GM19043 (cell line): ENCODE results near the gene LCE3C.
"Not testable (repeated sequence)": the region's sequence is repeated elsewhere in the genome, so short reads cannot be mapped to it uniquely, and the experiment has no call there.

Source experiments
- ATAC-seq: cut with Tn5 transposase; IDR thresholded peaks from one replicate; pipeline ENCODE4 v1.9.1; 2021; ENCODE audit warnings: low read depth; ENCODE audit not compliant: unreplicated experiment

The LCE3C gene, protein sequence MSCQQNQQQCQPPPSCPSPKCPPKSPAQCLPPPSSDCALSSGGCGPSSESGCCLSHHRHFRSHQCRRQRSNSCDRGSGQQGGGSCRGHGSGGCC

DNA sequence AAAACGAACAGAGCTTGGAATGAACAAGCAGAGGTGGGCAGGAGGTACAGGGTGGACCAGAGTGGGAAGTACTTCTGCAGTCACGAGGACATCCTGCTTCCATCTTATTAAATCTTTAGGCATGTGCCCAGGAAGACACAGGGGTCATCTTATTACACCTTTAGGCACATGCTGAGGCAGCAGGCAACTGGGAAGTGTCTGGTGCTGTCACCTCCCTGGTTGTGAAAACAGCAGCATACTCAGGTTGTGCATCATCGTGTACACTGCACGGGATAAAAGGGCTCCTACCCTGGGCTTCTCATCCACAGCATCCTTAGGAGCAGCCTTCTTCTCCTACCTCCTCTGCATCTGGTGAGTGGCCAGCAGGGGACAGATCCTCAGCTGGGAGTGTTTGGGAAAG lies at the start of gene LCE3C:
Gene LCE3C (plus strand): TSS at position 301 of the 400 bp plus-strand sequence. CDS start 498 bp downstream, outside the sequence.
- no peak for ATAC-seq

DNA sequence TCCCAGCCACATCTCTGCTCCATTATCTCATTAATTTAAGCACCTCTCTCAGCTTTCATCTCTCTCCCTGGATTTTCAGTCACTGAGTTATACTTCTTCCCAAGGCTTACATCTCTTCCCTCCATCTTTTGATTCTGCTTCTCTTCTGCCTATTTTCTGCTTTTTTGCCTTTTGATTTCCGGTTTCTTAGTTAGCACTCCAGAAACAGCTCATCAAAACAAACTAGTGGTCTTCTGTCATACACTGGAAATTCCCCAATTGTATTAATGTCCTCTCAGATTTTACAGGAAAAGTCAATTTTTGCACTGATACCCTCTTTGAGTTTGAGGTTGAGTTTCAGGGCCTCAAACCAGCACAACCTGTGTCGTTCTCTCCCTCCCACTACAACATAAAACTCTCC lies 34.9 kb upstream of the LCE3C start:
- no peak for ATAC-seq

DNA sequence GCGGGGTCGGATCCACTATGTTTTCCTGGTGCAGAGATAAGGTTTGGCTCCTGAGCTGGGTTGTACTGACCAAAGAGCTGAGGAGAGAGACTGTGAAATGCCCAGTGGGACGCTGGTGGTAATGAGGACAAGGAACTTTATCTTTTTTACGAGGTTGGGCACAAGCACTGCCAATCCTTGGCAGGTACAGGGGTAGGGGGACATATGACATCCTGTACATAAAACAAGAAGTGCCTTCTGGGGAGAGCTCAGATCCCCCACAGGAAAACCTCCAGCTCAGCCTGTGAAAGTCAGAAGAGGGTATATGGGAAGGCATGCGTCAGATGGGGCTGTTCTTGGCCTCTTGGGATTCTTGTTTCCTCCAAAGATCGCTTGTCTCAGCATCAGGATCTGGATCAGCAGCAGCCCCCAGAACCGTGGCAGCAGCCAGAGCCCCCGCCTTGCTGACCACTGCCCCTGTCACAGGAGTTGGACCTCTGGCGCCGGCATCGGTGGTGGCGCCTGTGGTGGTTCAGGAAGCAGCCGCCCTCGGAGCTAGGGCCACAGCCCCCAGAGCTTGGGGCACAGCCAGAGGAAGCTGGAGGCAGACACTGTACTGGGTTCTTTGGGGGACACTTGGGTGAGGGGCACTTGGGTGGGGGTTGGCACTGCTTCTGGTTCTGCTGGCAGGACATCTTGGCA lies 34.4 kb upstream of the LCE3C start:
- no peak for ATAC-seq

DNA sequence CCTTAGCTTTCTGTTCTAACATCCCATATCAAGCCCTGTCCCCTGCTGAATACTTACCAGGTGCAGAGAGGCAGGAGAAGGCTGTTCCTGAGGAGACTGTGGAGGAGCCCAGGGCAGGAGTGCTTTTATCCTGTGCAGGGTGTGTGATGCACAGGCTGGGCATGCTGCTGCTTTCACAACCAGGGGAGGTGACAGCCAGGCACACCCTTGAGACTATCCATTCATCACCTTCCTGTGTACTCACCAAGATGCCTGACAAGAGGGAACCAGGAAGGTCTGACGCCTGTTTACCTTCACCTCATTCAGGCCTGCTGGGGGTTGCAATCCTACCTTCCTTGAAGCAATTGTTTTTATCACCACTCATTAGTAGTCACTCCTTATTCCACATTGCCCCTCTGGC lies 33.4 kb upstream of the LCE3C start, which contains the start of gene LCE3E:
Gene LCE3E (minus strand): TSS at position 100 of the 400 bp plus-strand sequence. CDS start 572 bp downstream, outside the sequence.
- ATAC-seq, result no peak

DNA sequence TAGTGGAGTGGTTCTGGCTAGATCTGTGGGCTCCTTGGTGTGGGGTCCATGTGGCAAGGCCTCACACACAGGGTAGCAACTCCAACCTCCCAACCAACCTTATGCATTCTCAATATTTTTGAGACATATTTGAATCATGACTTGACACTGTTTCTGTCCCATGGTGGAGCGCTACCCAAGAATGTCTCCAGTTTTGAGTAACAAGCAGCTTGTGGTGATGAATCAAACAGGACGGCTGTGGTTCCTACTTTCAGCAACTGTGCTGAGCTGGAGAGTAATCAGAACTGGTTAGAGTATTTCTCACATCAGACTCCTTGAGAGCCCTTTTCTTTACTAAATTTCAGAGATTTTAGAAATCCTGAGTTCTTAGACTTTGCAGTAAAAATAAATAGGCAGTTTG lies 22.9 kb upstream of the LCE3C start:
- no peak for ATAC-seq

DNA sequence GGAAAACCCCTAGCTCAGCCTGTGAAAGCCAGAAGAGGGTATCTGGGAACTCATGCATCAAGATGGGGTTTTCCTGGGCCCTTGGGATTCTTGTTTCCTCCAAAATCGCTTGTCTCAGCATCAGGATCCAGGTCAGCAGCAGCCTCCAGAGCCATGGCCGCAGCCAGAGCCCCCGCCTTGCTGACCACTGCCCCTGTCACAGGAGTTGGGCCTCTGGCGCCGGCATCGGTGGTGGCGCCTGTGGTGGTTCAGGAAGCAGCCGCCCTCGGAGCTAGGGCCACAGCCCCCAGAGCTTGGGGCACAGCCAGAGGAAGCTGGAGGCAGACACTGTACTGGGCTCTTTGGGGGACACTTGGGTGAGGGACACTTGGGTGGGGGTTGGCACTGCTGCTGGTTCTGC lies 20.5 kb upstream of the LCE3C start:
- not testable (repeated sequence) for ATAC-seq

DNA sequence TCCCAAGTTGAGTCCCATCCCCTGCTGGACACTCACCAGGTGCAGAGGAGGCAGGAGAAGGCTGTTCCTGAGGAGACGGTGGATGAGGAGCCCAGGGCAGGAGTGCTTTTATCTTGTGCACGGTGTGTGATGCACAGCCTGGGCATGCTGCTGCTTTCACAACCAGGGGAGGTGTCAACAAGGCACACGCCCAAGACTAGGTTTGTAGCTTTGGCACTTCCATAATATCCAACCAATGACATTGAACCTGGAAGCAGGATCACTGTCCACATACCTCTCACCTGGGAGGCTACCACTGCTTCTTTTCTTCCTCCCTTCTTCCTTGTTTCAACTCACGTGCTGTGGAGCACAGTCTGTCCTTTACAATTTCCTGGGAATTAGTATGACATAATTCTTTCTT lies 19.6 kb upstream of the LCE3C start, which contains the start of gene LCE3D:
Gene LCE3D (minus strand): TSS at position 84 of the 400 bp plus-strand sequence. CDS start 580 bp downstream, outside the sequence.
- ATAC-seq, result no peak

DNA sequence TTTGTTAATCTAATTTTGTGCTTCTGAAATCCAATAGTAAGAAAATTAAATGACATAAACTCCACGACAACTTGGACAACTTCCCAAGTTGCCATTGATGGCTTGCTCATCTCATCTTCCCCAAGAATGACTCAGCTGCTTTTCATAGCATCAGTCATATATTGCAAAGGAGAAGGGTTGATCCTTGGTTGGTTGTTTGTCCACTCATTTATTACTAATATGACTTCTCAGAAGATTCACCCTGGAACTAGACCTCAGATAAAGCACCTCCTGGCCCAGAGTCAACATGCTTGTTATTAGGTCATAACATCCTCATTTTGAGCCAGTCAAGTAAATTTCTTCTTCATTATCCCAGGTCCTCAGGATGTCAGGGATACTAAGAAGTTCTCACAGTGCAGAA lies 17.4 kb upstream of the LCE3C start:
- ATAC-seq, result no peak

DNA sequence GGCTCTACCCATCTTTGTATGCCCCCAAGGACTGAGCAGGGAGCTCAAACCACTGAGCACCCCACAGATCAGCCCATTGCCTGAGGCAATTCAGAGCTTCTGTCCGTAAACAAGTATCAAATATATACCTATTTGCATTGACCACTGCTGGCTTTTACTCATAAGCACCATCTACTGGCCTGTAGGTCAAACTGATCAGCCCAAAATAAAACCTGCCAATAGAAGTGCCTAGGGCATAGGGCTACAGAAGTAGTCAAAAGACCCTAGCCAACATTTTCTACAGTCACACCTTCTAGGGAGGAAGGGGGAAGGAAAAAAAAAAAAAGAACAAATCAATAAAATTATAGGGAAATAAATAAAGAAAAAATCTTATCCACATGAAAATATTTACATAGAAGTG lies 14.4 kb upstream of the LCE3C start:
- ATAC-seq, result no peak

DNA sequence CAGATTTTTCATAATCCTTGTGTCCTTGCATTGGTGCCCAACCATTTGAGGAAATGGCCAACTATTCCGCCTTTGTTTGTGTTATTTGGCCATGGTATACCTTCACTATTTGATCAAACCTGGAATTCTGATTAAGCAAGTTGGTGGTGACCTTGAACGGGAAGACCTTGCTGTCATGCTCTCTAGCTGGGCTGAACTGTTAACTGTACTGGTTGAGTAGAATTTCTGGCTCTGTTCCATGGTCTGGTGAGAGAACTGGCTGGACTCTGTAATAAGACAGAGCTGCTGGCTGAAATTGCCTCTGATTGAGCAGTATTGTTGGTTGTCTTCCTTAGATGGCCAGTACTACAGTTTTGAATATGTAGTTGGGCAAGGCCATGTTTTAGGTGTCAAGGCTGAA lies 3.0 kb upstream of the LCE3C start:
- no peak for ATAC-seq

DNA sequence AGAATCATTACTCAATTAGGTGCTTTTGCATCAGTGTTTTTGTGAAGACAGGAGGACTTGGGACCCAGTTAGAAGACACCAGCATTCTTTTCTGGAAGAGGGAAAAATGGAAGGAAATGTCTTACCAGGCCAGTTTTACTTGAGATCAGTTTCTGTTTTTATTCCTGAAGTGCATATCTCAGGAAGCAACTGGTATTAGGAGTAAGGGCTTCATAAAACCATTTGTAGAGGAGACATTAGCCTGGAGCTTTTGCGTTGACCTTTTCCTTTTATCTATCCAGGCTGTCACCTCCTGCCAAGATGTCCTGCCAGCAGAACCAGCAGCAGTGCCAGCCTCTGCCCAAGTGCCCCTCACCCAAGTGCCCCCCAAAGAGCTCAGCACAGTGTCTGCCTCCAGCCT lies 13.5 kb downstream of the LCE3C start, which contains the start of gene LCE3B:
Gene LCE3B (plus strand): TSS at position 301 of the 400 bp plus-strand sequence. CDS start 0 bp downstream, at position 301.
- ATAC-seq, result no peak

DNA sequence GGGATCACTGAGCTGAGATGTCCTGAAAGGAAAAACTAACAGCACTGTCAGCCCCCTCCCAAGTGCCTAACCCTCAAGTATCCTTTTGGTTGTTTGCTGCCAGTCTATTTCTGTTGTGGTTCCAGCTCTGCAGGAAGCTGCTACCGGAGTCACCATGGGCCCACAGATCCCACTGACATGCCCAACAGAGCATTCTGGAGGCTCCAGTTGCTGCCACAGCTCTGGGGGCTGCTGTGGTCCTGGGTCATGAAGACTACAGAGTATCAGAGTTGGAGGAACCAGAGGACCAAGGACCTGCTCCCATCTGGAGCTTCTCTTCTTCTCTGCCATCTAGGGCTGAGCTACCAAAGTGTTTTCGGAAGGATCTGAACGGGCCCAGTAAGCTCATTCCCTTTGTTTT lies 22.0 kb downstream of the LCE3C start:
- ATAC-seq, result no peak

DNA sequence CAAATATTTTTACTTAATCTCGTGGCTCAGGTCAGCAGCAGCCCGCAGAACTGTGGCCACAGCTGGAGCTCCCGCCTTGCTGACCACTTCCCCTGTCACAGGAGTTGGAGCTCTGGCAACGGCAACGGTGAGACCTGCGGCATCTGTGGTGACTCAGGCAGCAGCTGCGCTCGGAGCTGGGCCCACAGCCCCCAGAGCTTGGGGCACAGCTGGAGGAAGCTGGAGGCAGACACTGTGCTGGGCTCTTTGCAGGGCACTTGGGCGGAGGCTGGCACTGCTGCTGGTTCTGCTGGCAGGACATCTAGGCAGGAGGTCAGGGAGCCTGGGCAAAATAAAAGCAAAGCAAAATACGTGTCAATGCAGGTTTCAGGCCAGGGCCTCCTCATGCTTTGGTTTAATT lies 22.8 kb downstream of the LCE3C start, which contains the start of gene LCE3A:
Gene LCE3A (minus strand): TSS at position 301 of the 400 bp plus-strand sequence. CDS start 0 bp downstream, at position 301.
- ATAC-seq, result no peak

DNA sequence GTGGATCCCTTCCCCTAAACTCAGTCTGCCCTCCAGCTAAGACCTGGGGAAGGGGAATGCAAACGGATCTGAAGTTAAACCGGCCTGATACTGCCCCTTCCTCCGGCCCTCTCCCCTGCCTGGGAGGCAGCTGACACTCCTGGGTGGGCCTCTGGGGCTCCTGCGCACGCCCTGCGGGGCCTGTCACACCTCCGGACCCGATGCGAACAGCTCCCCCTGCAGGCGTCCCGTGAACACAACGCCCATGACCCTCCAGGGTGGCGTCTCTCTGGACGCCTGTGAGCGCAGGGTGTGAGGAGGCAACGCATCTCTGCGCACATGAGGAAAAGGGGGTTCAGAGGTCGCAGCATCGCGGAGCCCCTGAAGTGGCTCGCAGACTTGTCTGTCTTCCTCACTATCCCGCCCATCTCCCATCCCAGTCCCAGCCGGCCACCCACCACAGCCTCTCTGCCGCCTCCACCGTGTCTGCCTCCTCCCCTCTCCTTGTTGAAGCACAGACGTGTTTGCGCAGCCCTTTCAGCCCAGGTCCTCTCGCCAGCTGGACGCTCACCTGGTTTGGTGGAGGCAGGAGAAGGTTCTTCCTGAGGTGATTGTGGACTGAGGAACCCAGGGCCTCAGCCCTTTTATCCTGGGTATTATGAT lies 23.3 kb downstream of the LCE3C start:
- no peak for ATAC-seq

DNA sequence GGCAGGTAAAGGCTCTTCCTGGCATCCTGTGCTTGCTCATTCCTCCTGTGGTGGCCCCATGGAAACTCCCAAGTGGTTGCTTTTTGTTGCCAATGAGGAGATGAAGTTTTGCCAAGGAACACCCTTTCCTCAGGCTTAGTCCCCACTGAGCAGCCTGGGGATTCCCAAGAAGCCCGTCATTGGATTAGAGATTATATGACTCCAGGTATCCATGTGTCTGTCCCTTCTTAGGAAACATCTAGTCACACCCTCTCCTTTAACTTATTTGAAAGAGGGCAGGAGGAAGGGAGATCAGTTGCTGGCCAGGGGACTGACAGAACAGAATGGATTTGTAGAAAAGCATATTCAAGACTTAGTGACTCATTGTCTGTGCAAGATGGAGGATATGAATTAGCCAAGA lies 26.7 kb downstream of the LCE3C start:
- no peak for ATAC-seq

DNA sequence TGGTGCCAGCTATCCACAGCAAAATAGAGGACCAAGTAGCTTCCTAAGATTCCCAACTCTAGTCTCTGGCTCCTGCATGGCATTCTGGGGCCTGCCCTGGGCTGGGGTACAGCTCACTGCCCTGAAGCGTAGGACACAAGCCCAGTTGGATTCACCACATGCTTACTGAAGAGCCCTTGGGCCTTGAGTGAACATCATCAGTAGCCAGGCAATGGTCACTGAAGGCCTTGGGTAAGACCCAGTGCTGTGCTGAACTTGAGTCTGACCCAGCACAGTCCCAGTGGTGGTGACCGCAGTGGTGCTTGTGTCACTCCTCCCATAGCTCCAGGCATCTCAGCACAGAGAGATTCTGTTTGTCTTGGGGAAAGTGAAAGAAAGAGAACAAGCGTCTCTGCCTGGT lies 30.6 kb downstream of the LCE3C start:
- no peak for ATAC-seq

DNA sequence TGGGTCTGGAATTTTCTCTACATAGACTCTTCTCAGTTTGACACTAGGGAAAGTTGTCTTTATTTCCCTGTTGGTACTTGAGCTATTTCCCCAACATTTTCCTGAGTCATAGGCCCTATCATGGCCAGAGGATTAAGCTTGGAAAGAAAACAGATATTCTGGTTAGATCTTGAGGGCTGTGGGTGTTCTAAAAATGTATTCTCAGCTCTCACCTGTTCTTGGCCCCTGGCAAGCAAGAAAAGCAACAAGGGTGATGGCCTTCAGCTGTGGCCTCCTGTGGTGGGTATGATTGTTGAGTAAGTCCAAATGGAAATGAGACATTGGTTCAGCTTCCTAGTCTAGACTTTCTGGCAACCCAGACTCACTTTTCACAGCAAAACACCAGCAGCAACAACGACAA lies 40.3 kb downstream of the LCE3C start:
- ATAC-seq, result no peak

DNA sequence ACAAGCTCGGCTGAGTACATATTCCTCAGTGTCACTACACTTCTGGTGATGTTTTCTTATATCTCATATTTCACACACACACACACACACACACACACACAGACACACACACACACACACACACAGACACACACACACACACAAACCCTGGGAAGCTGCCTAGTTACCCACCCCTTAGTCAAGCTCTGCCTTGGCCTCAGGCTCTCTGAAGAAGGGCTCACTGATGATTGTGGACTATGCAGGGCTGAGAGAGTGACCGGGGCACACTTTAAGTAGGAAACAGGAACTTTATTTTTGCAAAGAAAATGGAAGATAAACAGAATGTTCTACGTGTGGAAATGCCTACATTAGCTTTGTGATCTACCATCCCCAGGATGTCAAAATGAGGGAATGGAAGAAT lies 43.9 kb downstream of the LCE3C start:
- no peak for ATAC-seq

DNA sequence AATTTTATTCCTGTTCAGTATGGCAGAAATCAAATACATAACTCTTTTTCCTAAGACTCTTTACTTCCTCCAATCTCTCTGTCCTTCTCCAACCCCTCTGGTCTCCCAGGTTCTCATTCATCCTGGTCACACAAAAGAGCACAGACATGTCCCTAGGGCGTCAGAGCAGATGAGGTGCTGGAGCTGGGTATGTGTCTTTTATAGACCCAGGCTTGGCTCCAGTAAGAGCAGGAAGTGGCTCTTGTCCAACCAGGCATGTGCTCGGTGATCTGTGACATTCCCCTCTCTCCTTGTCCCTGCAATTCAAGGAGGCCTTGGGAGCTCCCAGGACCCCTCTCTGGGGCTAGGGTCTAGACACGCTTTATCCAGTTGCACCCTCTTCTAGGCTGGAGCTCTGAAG lies 45.1 kb downstream of the LCE3C start:
- no peak for ATAC-seq

DNA sequence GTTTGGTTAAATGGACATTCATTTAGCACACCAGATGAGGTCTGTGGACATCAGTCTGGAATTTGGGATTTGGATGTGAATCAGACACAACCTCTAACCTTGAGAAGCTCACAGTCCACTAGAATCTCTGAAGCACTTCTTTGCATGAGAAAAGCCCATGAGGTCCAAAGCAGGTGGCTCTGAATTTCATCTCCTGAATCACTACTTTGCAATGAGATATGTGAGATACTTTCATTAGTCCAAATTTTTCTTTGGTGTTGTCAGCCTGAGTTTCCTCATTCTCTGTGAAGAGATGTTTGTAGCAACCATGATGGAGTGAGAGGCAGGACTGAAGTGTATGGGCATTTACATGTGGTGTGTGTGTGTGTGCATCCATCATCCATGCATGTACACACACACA lies 46.6 kb downstream of the LCE3C start:
- ATAC-seq, result no peak
